GM12878 (cell line): ENCODE measurements around the gene SERPINB5. TPM values are rescaled to one million over a fixed set of nuclear protein-coding genes. Genes with fewer than 3 reads are reported as not detected.

Experiments used
- ATAC-seq: fragments of 200-7000 bp; cut with Tn5 transposase; 3 replicates; pipeline ENCODE4 v1.9.1; 2020; ENCODE audit warnings: mild to moderate bottlenecking, moderate library complexity
- BruUV-seq: library from RNA; stranded (reverse); fragments of 400-500 nt; replicated peaks from 2 replicates; lab custom pipeline; 2021; lab: Mats Ljungman, UMichigan
- CTCF ChIA-PET: fragments of 300-600 bp; sonication (Branson Sonifier 250); formaldehyde crosslinking; extraction: SDS; loops from one replicate; lab custom pipeline; 2021; ENCODE audit warnings: inconsistent platforms; lab: Yijun Ruan, JAX
- POLR2A ChIA-PET: fragments of 350-600 bp; formaldehyde crosslinking; extraction: SDS; loops from one replicate; lab custom pipeline; 2021; ENCODE audit warnings: inconsistent platforms; lab: Charles Lee
- RAD21 ChIA-PET: fragments of 300-600 bp; sonication (Branson Sonifier 250); formaldehyde crosslinking; loops from one replicate; lab custom pipeline; 2023; ENCODE audit warnings: antibody characterized with exemption; ENCODE audit not compliant: unreplicated experiment; lab: Charles Lee
- SMC1A ChIA-PET: fragments of 300-600 bp; sonication (Branson Sonifier 250); formaldehyde crosslinking; loops from one replicate; lab custom pipeline; 2023; ENCODE audit not compliant: unreplicated experiment, uncharacterized antibody; lab: Charles Lee
- DNase-seq: peaks from one replicate; pipeline ENCODE4 v3.0.0-alpha.2; 2011; ENCODE audit warnings: low read depth, low spot score
- FAIRE-seq: peaks from 3 replicates; lab custom pipeline; 2011; peaks lifted over from hg19 to GRCh38; lab: Jason Lieb, UNC
- H2AFZ ChIP-seq: 2 replicates; pipeline ENCODE4 v1.6.0; 2011; ENCODE audit warnings: low read depth, low read length, control low read depth; ENCODE audit not compliant: control insufficient read depth
- H3K27ac ChIP-seq: 2 replicates; pipeline ENCODE4 v1.5.1; 2011; ENCODE audit warnings: control low read depth; ENCODE audit not compliant: control insufficient read depth, insufficient read depth
- H3K27me3 ChIP-seq, 2 experiments: replicated peaks in 1 of 2; 2 replicates each; pipeline versions ENCODE4 v1.6.0 to v1.6.1; 2011; ENCODE audit warnings: low read length in 1 of 2; ENCODE audit not compliant: control insufficient read depth in 2 of 2, insufficient read depth in 2 of 2
- H3K36me3 ChIP-seq, 2 experiments: 2 replicates each; pipeline ENCODE4 v1.5.1; 2011; ENCODE audit warnings: low read length in 1 of 2; ENCODE audit not compliant: control insufficient read depth in 2 of 2, insufficient read depth in 2 of 2
- H3K4me1 ChIP-seq: 2 replicates; pipeline ENCODE4 v1.6.1; 2011; ENCODE audit warnings: mild to moderate bottlenecking, low read length, moderate library complexity, mixed read lengths; ENCODE audit not compliant: control insufficient read depth, insufficient read depth
- H3K4me2 ChIP-seq: 2 replicates; pipeline ENCODE4 v1.6.0; 2011; ENCODE audit warnings: control low read depth; ENCODE audit not compliant: control insufficient read depth, insufficient read depth
- H3K4me3 ChIP-seq: fragments of 200-600 bp; sonication (generic); 2 replicates; pipeline ENCODE4 v1.5.1; 2016
- H3K79me2 ChIP-seq: 2 replicates; pipeline ENCODE4 v1.6.0; 2011; ENCODE audit warnings: low read length; ENCODE audit not compliant: control insufficient read depth, insufficient read depth
- H3K9ac ChIP-seq: 2 replicates; pipeline ENCODE4 v1.8.0; 2011; ENCODE audit warnings: low read length, control low read depth, mixed read lengths; ENCODE audit not compliant: control insufficient read depth, insufficient read depth
- H3K9me3 ChIP-seq: replicated peaks from 3 replicates; pipeline ENCODE4 v1.5.1; 2011; ENCODE audit warnings: mild to moderate bottlenecking, low read length; ENCODE audit not compliant: control insufficient read depth, insufficient read depth
- H4K20me1 ChIP-seq: 2 replicates; pipeline ENCODE4 v1.6.0; 2011; ENCODE audit not compliant: control insufficient read depth, insufficient read depth
- BACH1 ChIP-seq: fragments of 450-650 bp; IDR thresholded peaks from 2 replicates; pipeline ENCODE4 v1.6.1; 2017; ENCODE audit warnings: mild to moderate bottlenecking, borderline replicate concordance
- CHD4 ChIP-seq: fragments of 200-600 bp; sonication (generic); IDR thresholded peaks from 2 replicates; pipeline ENCODE4 v1.6.1; 2016; ENCODE audit warnings: mild to moderate bottlenecking
- E2F4 ChIP-seq: IDR thresholded peaks from 2 replicates; pipeline ENCODE4 v1.6.1; 2012; ENCODE audit warnings: low read depth, low read length, improper control_type of control experiment
- EGR1 ChIP-seq, 2 experiments: IDR thresholded peaks; 1 replicate in 1 of 2; 2 replicates in 1 of 2; pipeline ENCODE4 v1.6.1; 2011 to 2012; ENCODE audit warnings: low read depth in 2 of 2, low read length in 2 of 2, borderline replicate concordance in 1 of 2, mild to moderate bottlenecking in 1 of 2, moderate library complexity in 1 of 2
- GABPA ChIP-seq: IDR thresholded peaks from 2 replicates; pipeline ENCODE4 v1.6.1; 2014; ENCODE audit warnings: antibody characterized with exemption, low read depth, mild to moderate bottlenecking, inconsistent platforms
- IKZF2 ChIP-seq, 2 experiments: fragments of 450-650 bp; IDR thresholded peaks; 2 replicates each; pipeline ENCODE4 v1.6.1; 2017; ENCODE audit warnings: mild to moderate bottlenecking in 2 of 2, moderate library complexity in 2 of 2
- NR2F1 ChIP-seq: fragments of 450-650 bp; conservative IDR thresholded peaks from 2 replicates; pipeline ENCODE4 v1.6.1; 2017; ENCODE audit warnings: mild to moderate bottlenecking
- RAD51 ChIP-seq: fragments of 450-650 bp; IDR thresholded peaks from 2 replicates; pipeline ENCODE4 v1.6.1; 2016; ENCODE audit warnings: moderate library complexity, mild to moderate bottlenecking, inconsistent platforms
- SMAD5 ChIP-seq: IDR thresholded peaks from 2 replicates; pipeline ENCODE4 v1.6.1; 2016; ENCODE audit warnings: antibody characterized with exemption, low read depth
- SP1 ChIP-seq: IDR thresholded peaks from one replicate; pipeline ENCODE4 v1.6.1; 2011; ENCODE audit warnings: low read depth, low read length
- YBX1 ChIP-seq: fragments of 450-650 bp; IDR thresholded peaks from 2 replicates; pipeline ENCODE4 v1.6.1; 2016; ENCODE audit warnings: antibody characterized with exemption
- ZNF592 ChIP-seq: fragments of 450-650 bp; IDR thresholded peaks from 2 replicates; pipeline ENCODE4 v1.6.1; 2017; ENCODE audit warnings: mild to moderate bottlenecking, moderate library complexity
- WGBS: methylation state at CpG from one replicate; pipeline ENCODE4 v1.1.6; 2016; ENCODE audit warnings: low lambda C conversion rate; ENCODE audit not compliant: insufficient replicate concordance, insufficient coverage; ENCODE audit errors: missing lambda C conversion rate; 5-methylcytosine and 5-hydroxymethylcytosine counted together
- in situ Hi-C: fragments of 300-500 bp; cut with MboI; formaldehyde crosslinking; loops from 9 replicates; pipeline ENCODE4 v1.14.3; 2018; ENCODE audit warnings: mixed read lengths
- intact Hi-C: fragments of 100-400 bp; cut with micrococcal nuclease; formaldehyde crosslinking; loops from one replicate; pipeline ENCODE4 v1.14.2; 2022; ENCODE audit not compliant: unreplicated experiment
- polyA plus RNA-seq, 11 experiments: library from polyadenylated mRNA; depleted of rRNA in 4 of 11; unstranded in 6 of 11; stranded (reverse) in 5 of 11; fragments of >200 nt; fragmentation: Nextera tagmentation in 4 of 11; fragmentation: Illumina TruSeq in 1 of 11; extraction: Ambion mirVana in 4 of 11; extraction: Trizol in 1 of 11; gene quantifications; 1 replicate in 1 of 11; 2 replicates in 10 of 11; pipeline versions ENCODE4 v1.2.1 to v1.2.3, GENCODE V29; 2011 to 2016; ENCODE audit warnings: inconsistent platforms in 2 of 11, missing spikeins in 2 of 11, low read depth in 1 of 11
- total RNA-seq, 4 experiments: library from RNA; depleted of rRNA in 3 of 4; stranded (reverse); fragments of >200 nt in 3 of 4; fragmentation: Illumina TruSeq in 1 of 4; extraction: Trizol in 1 of 4; gene quantifications; 2 replicates each; pipeline versions ENCODE4 v1.2.1 to v1.2.3, GENCODE V29; 2013 to 2021

SERPINB5 gene
- total and polyA plus RNA-seq, 10 of the 15 experiments (the other 5 are each of a cell fraction or from before 2014, with no cell fraction given), result 0.03 to 0.04 TPM; not detected in 8

DNA sequence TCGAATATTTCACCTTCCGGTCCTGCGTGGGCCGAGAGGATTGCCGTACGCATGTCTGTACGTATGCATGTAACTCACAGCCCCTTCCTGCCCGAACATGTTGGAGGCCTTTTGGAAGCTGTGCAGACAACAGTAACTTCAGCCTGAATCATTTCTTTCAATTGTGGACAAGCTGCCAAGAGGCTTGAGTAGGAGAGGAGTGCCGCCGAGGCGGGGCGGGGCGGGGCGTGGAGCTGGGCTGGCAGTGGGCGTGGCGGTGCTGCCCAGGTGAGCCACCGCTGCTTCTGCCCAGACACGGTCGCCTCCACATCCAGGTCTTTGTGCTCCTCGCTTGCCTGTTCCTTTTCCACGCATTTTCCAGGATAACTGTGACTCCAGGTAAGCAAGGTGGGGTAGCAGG, at the start of gene SERPINB5 (continued):
- no peak for TF ChIP-seq BACH1
- TF ChIP-seq ZNF592, result no peak
- TF ChIP-seq EGR1 (IDR thresholded peaks at IDR 0.05; ENCODE audit: borderline replicate concordance in 1 of 2, low read depth in 2 of 2, low read length in 2 of 2), result no peak
- no peak for TF ChIP-seq SP1
- TF ChIP-seq, all 136 proteins: peak for 0

- H3K79me2 ChIP-seq, result no peaks in the 10 kb centered on the region
- intact Hi-C loops (loop anchor here (10.0 kb wide), 1 partner anchor 903 kb away; the partner anchor contains the start of gene ZCCHC2), in situ Hi-C loops (loop anchor here (5.0 to 10.0 kb wide), 2 partner anchors 290 to 713 kb away; partner anchors contain the start of gene PHLPP1)
- no peak overlapping the region for H3K9ac ChIP-seq
- 50% methylated on average over 4 of the region's 4 CpGs for WGBS
- no peaks in the 10 kb centered on the region for H3K4me1 ChIP-seq
- ChIA-PET CTCF (interaction anchor here (1.0 to 2.5 kb wide), 4 partner anchors 9 to 88 kb away, joined by 3 to 15 read pairs (median 4); no protein-coding TSS in a partner anchor), POLR2A (no interaction called here), SMC1A (interaction anchor here (1.0 to 2.3 kb wide), 3 partner anchors 11 to 105 kb away, joined by 3 to 11 read pairs (median 4); no protein-coding TSS in a partner anchor), RAD21 (interaction anchor here (1.0 kb wide), 1 partner anchor 411 kb away, joined by 4 read pairs; no protein-coding TSS in a partner anchor)
- FAIRE-seq, result no peak
- no peak overlapping the region for H3K27ac ChIP-seq
- no peak overlapping the region for H3K4me2 ChIP-seq
- 0 out of 4 replicates have a peak, but pooled peaks cover 0 to 2% of the 10 kb centered on the region in 2 experiments for H3K27me3 ChIP-seq
- TF ChIP-seq IKZF2 (IDR thresholded peaks at IDR 0.05), result no peak
- no peak for TF ChIP-seq E2F4
- TF ChIP-seq GABPA, result no peak
- TF ChIP-seq SMAD5, result no peak
- no peak for TF ChIP-seq YBX1
- TF ChIP-seq CHD4, result no peak
- TF ChIP-seq RAD51, result no peak
- TF ChIP-seq NR2F1, result no peak
- no peak overlapping the region for H3K4me3 ChIP-seq
- BruUV-seq, result no TSS peak
- peak overlapping the region; percentile 61 for H2AFZ ChIP-seq
- DNase-seq, result no peak
- no peaks in the 10 kb centered on the region for H4K20me1 ChIP-seq
- H3K9me3 ChIP-seq, result no peaks in the 10 kb centered on the region
- ATAC-seq, result no peak
- no peaks in the 10 kb centered on the region for H3K36me3 ChIP-seq
These were observed 49.2 kb upstream of the SERPINB5 start for GRCh38 chr18:63427558-63427957.
